Ascending aorta (tissue), 2 donors: ENCODE measurements around the gene SLC22A12. TPM values are rescaled to one million over a fixed set of nuclear protein-coding genes. Genes with fewer than 3 reads are reported as not detected.

ENCODE experiments used
- DNase-seq, 2 donors: peaks; one replicate each; pipeline ENCODE4 v3.0.0-alpha.2; 2019; ENCODE audit warnings: low spot score in 2 of 2
- H3K27ac ChIP-seq, 2 donors: fragments of 200-600 bp; sonication (generic); one replicate each; pipeline ENCODE4 v1.5.1; 2016 to 2017; ENCODE audit warnings: mild to moderate bottlenecking in 1 of 2
- H3K27me3 ChIP-seq: fragments of 200-600 bp; sonication (generic); one replicate; pipeline ENCODE4 v1.5.1; 2017
- H3K36me3 ChIP-seq, 2 donors: fragments of 200-600 bp; sonication (generic); one replicate each; pipeline ENCODE4 v1.5.1; 2016
- H3K4me1 ChIP-seq, 2 donors: fragments of 200-600 bp; sonication (generic); one replicate each; pipeline ENCODE4 v1.5.1; 2016 to 2017; ENCODE audit warnings: mild to moderate bottlenecking in 1 of 2
- H3K4me3 ChIP-seq, 2 donors: fragments of 200-600 bp; sonication (generic); one replicate each; pipeline ENCODE4 v1.5.1; 2016 to 2017; ENCODE audit warnings: mild to moderate bottlenecking in 1 of 2
- H3K9me3 ChIP-seq, 2 donors: fragments of 200-600 bp; sonication (generic); one replicate each; pipeline ENCODE4 v1.5.1; 2016
- CTCF ChIP-seq, 3 experiments: fragments of 200-600 bp in 2 of 3; fragments of 450-650 bp in 1 of 3; sonication (generic) in 2 of 3; IDR thresholded peaks; one replicate each; pipeline ENCODE4 v1.5.1; 2016 to 2019; ENCODE audit warnings: antibody characterized with exemption in 3 of 3, mild to moderate bottlenecking in 1 of 3, moderate library complexity in 1 of 3
- intact Hi-C: fragments of 100-400 bp; cut with DNase I; formaldehyde crosslinking; loops from one replicate; pipeline ENCODE4 v1.15.1; 2023
- total RNA-seq: library from RNA; depleted of rRNA; stranded (reverse); fragments of >200 nt; gene quantifications from one replicate; pipeline ENCODE4 v1.1.0, GENCODE V29; 2016

The SLC22A12 gene
- total RNA-seq, 1 donor from 2014 or later: not detected

DNA sequence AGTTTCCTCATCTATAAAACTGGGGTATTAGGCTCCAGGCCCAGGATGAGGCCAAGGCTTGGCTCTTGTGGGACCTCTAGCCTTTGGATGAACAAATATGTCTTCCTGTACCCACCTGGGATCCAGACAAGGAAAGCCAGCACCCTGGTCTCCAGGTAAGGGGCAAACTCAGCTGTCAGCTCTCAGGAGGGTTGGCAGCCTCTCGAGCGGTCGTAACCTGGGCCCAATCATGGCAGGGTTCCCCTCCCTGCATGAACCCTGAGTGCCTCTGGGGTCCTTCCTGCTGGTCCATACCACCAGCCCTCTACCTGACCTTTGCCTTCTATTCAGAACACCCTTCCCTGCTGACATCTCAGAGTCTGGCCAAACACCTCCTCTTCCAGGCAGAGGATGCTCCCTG is 19.6 kb downstream of the SLC22A12 start:
- Histone ChIP-seq H3K27me3 (no peaks in the 10 kb centered on the region), H3K4me1 (peaks cover 2 to 6% of the 10 kb centered on the region in 2 donors), H3K9me3 (no peaks in the 10 kb centered on the region), H3K36me3 (peaks cover 5 to 17% of the 10 kb centered on the region in 2 donors), H3K4me3 (no peak overlapping the region), H3K27ac (no peak overlapping the region)
- intact Hi-C loops: no loop called here
- DNase-seq: no peak
- no peak for TF ChIP-seq CTCF (IDR thresholded peaks at IDR 0.05)

GRCh38 chr11:64611176-64611575 is 20.2 kb downstream of the SLC22A12 start:
- no peaks in the 10 kb centered on the region for H3K27me3 ChIP-seq
- no peak overlapping the region for H3K27ac ChIP-seq
- DNase-seq: no peak
- no peak overlapping the region for H3K4me3 ChIP-seq
- peaks cover 5 to 19% of the 10 kb centered on the region in 2 donors for H3K36me3 ChIP-seq
- intact Hi-C loops: no loop called here
- TF ChIP-seq CTCF (IDR thresholded peaks at IDR 0.05): no peak
- peaks cover 2 to 6% of the 10 kb centered on the region in 2 donors for H3K4me1 ChIP-seq
- H3K9me3 ChIP-seq: no peaks in the 10 kb centered on the region

- TF ChIP-seq CTCF (IDR thresholded peaks at IDR 0.05): no peak
These were observed 21.0 kb downstream of the SLC22A12 start for GRCh38 chr11:64611869-64612646.

GRCh38 chr11:64613648-64614047 is 22.6 kb downstream of the SLC22A12 start:
- H3K27me3 ChIP-seq: no peaks in the 10 kb centered on the region
- peaks cover 17 to 40% of the 10 kb centered on the region in 2 donors for H3K36me3 ChIP-seq
- no peak overlapping the region for H3K4me3 ChIP-seq
- peaks cover under 1 to 1% of the 10 kb centered on the region in 2 donors for H3K4me1 ChIP-seq
- no peak for TF ChIP-seq CTCF (IDR thresholded peaks at IDR 0.05)
- intact Hi-C loops: no loop called here
- DNase-seq: no peak
- no peaks in the 10 kb centered on the region for H3K9me3 ChIP-seq
- no peak overlapping the region for H3K27ac ChIP-seq

More at GRCh38 chr11:64611869-64612646, 21.0 kb downstream of the SLC22A12 start:
- Histone ChIP-seq H3K4me3 (no peak overlapping the region), H3K9me3 (no peaks in the 10 kb centered on the region), H3K27ac (no peak overlapping the region), H3K4me1 (peaks cover 2 to 6% of the 10 kb centered on the region in 2 donors), H3K36me3 (peaks cover 9 to 28% of the 10 kb centered on the region in 2 donors), H3K27me3 (no peaks in the 10 kb centered on the region)
- no peak for DNase-seq
- intact Hi-C loops: no loop called here

- Histone ChIP-seq H3K27me3 (no peaks in the 10 kb centered on the region), H3K27ac (no peak overlapping the region), H3K4me1 (no peaks in the 10 kb centered on the region), H3K4me3 (no peak overlapping the region), H3K9me3 (no peaks in the 10 kb centered on the region), H3K36me3 (peaks cover 17 to 40% of the 10 kb centered on the region in 2 donors)
- intact Hi-C loops: no loop called here
- no peak for DNase-seq
- no peak for TF ChIP-seq CTCF (IDR thresholded peaks at IDR 0.05)
These were observed 23.9 kb downstream of the SLC22A12 start for GRCh38 chr11:64614917-64615316.
